Cardiac fibroblast (primary cell): ENCODE results near the gene ATP6V0A4.
A peak's percentile ranks its signal among the peaks of the same experiment; 100 is the strongest.
"Not testable (repeated sequence)": the region's sequence is repeated elsewhere in the genome, so short reads cannot be mapped to it uniquely, and the experiment has no call there.

Experiments
- DNase-seq, 2 donors: peaks; one replicate each; pipeline versions ENCODE4 v3.0.0 to v3.0.0-alpha.2; 2010; ENCODE audit warnings: low read depth in 2 of 2
- H3K4me3 ChIP-seq, 2 donors: replicated peaks in 1 of 2; 1 replicate in 1 of 2; 2 replicates in 1 of 2; pipeline ENCODE4 v1.5.1; 2011; ENCODE audit warnings: low read depth in 2 of 2, low read length in 2 of 2, mild to moderate bottlenecking in 2 of 2, moderate library complexity in 1 of 2
- TF ChIP-seq, protein P1 (sequence below): IDR thresholded peaks from one replicate; pipeline ENCODE4 v1.5.1; 2011; ENCODE audit warnings: low read depth, mild to moderate bottlenecking, low read length, inconsistent platforms

Gene ATP6V0A4

DNA sequence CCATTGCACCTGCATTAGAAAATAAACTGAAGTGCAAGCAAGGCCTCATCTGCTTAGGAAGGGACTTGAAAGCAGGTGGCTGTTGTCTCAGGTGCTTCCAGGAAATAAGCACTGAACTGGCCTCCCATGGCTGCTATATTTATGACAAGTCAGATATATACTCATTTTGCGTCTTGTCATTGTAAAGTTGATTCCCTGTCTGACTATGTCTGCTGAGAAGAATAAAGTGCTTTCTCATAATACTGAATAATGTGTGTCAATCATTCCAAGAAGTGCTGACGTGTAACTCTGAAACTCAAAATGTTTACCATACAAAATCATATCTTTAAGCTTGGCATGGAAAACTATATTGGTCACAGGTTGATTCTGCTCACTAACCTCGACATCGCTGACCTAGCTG lies 51.9 kb downstream of the ATP6V0A4 start:
- DNase-seq = no peak
- TF ChIP-seq, protein P1, sequence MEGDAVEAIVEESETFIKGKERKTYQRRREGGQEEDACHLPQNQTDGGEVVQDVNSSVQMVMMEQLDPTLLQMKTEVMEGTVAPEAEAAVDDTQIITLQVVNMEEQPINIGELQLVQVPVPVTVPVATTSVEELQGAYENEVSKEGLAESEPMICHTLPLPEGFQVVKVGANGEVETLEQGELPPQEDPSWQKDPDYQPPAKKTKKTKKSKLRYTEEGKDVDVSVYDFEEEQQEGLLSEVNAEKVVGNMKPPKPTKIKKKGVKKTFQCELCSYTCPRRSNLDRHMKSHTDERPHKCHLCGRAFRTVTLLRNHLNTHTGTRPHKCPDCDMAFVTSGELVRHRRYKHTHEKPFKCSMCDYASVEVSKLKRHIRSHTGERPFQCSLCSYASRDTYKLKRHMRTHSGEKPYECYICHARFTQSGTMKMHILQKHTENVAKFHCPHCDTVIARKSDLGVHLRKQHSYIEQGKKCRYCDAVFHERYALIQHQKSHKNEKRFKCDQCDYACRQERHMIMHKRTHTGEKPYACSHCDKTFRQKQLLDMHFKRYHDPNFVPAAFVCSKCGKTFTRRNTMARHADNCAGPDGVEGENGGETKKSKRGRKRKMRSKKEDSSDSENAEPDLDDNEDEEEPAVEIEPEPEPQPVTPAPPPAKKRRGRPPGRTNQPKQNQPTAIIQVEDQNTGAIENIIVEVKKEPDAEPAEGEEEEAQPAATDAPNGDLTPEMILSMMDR = no peak
- H3K4me3 ChIP-seq = no peak overlapping the region

DNA sequence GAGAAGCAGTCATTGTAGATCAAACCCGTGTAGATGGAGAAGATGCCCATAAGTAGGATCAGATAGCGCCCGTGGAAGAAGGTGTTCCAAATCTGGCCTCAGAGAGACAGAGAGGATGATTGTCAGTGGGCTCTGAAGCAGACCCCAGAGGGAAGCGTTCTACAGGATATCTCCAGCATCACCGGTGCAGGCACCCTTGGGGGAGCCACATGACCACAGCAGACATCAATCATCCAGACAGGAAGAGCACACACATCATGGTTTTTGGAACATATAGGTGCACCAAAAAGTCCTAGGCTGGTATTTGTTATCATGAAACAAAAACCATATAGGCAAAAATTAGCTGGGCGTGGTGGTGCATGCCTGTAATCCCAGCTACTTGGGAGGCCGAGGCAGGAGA lies 52.8 kb downstream of the ATP6V0A4 start:
- DNase-seq = no peak
- TF ChIP-seq, protein P1 = no peak
- no peak overlapping the region for H3K4me3 ChIP-seq

DNA sequence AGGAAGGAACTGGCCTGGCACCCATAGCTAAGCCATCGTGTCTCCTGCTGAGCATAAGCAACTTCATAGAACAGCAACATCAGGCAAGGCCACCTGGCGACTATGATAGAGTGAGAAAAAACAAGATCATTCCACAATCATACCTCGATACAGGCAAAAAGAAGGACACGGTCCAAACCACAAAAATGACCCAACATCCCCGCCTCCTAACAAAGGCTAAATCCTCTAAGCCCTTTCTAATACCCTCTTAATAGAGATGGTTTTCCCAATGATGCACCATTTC lies 56.6 kb downstream of the ATP6V0A4 start:
- no peak overlapping the region for H3K4me3 ChIP-seq
- DNase-seq = no peak
- TF ChIP-seq, protein P1 = no peak

DNA sequence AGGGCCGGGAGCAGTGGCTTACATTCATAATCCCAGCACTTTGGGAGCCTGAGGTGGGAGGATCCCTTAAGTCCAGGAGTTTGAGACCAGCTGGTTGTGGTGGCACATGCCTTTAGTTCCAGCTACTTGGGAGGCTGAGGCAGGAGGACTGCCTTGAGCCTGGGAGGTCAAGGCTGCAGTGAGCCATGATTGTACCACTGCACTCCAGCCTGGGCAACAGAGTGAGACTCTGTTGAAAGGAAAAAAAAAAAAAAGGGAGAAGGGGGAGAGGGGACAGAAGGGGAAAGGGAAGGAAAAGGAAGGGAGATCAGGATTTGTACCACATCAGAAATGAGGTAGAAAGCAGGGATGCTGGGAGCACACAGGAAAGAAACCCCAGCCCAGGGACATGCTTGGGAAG lies 58.1 kb downstream of the ATP6V0A4 start:
- no peak overlapping the region for H3K4me3 ChIP-seq
- DNase-seq = no peak
- TF ChIP-seq, protein P1 = no peak

DNA sequence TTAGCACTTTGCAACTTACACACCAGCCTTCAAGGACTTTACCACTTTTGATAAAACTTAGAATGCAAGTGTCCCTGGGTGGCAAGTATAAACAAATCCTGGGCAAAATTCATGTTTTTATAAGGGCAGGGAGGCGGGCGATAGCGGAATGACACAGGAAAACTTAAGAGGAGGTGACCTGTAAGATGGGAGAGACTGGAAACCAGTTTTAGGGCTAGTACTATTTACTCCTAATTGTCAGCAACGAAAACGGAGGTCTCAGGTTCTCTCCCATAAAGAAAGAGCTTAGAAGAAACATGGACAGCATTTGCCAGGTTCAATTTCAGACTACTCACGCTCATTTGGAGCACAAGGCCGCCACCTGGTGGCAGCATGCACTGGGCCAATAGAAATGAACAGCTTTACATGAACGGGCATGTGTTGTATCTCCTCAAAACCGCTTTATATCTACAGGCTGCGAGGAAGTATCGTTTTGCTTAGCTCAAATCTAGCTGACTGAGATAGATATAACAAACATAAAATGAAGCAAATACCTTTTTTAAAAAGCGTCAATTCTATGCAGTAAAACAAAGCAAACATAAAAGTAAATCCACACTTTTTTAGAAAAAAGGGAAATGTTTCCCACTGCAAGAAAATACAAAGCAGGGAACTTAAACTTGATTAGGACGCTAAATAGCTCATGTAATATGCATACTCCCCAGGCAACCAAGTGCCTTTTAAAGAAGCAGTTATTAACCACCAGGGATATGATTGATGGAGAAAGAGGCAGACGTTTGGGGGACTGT lies 59.3 kb downstream of the ATP6V0A4 start:
- DNase-seq = peak; percentile 89 to 91
- no peak overlapping the region for H3K4me3 ChIP-seq
- TF ChIP-seq, protein P1 = peak; percentile 93

DNA sequence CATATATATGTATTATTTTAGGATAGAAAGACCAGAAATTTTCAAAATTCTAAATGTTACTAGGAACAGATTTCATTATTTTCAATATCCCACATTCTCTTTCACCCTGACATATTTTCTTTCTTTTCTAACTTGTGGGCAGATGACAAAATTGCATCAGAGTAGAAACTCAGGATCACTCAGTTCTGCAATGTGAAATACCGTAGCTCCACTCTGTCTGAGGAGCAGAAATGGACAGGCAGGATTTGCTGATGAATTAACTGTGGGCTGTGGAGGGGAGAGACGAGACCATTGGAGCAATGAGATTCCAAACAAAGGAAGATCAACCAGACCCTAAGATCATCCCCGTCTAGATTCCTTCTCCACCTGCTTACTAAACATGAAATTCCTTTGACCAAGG lies 59.9 kb downstream of the ATP6V0A4 start:
- DNase-seq = no peak
- TF ChIP-seq, protein P1 = no peak
- H3K4me3 ChIP-seq = no peak overlapping the region

DNA sequence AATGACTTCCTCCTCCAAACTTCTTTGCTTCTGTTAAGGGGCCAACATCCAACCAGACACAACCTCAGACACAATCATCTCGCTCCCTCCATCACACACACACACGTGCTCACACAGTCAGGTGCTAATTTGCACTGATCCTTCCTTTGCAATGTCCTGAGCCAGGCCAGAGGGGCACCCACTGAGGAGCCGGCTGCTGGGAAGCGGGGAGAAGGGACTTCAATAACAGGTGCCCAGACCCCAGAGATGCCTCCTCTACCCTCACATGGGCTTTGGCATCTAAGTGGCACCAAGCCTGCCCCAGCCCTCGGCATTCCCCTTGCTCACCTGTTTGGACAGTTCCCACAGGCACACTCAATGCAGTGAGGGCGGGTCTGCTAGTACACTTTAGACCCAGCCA lies 62.6 kb downstream of the ATP6V0A4 start:
- no peak for DNase-seq
- H3K4me3 ChIP-seq = no peak overlapping the region
- TF ChIP-seq, protein P1 = no peak

DNA sequence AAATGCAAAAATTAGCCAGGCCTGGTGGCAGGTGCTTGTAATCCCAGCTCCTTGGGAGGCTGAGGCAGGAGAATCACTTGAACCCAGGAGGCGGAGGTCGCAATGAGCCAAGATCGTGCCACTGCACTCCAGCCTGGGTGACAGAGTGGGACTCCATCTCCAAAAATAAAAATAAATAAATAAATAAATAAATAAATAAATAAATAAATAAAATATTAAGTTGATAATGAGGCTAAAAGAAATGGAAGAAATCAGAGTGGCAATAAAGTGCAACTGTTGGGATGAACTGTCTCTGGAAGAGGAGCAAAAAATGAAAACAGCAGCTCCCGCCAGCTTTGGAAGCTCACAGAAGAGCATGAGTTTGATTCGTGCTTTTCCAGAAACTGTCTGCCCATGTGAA lies 66.3 kb downstream of the ATP6V0A4 start:
- DNase-seq, H3K4me3 ChIP-seq: not testable (repeated sequence)
